HepG2 (cell line): ENCODE data around the gene SMAP1.

Source experiments
- EZH2 ChIP-seq: conservative IDR thresholded peaks from 2 replicates; pipeline ENCODE4 v1.6.1; 2012; ENCODE audit warnings: mild to moderate bottlenecking, low read depth, low read length, moderate library complexity
- KLF6 ChIP-seq: IDR thresholded peaks from 2 replicates; pipeline ENCODE4 v1.8.0; 2016; ENCODE audit warnings: missing biosample characterization, missing genetic modification reagents
- SMARCC2 ChIP-seq: fragments of 450-650 bp; IDR thresholded peaks from 2 replicates; pipeline ENCODE4 v1.6.1; 2017; ENCODE audit warnings: antibody characterized with exemption, mild to moderate bottlenecking
- ZNF780A ChIP-seq: sonication (generic); formaldehyde crosslinking; IDR thresholded peaks from 2 replicates; pipeline ENCODE4 v1.8.0; 2022; ENCODE audit warnings: mild to moderate bottlenecking, missing genetic modification reagents, moderate library complexity

DNA sequence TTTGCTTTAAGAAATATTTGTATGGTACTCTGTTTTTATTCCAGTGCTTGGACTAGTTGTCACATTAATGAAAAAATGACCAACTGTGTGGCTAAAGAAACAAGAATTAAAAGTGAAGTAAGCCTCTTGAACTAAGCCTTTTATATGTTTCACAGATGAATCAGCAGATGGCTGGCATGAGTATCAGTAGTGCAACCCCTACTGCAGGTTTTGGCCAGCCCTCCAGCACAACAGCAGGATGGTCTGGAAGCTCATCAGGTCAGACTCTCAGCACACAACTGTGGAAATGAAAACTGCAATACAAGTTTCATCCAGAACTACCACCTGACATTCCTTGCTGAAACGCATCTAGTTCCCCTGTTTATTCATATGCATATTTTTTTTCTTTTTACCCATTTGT lies 192.4 kb downstream of the SMAP1 start:
- TF ChIP-seq EZH2, result no peak
- no peak for TF ChIP-seq SMARCC2
- TF ChIP-seq KLF6 (CRISPR knock-in tag), result no peak
- no peak for TF ChIP-seq ZNF780A (CRISPR knock-in tag)
